ENCODE measurements around the gene CYB5B.

CYB5B gene

GRCh38 chr16:69486272-69486671 is 61.9 kb downstream of the CYB5B start:
- DNase-seq (ENCODE audit: insufficient read length, low spot score) (no peak), FAIRE-seq (no peak)
- no peak for TF ChIP-seq CTCF (IDR thresholded peaks at IDR 0.05; ENCODE audit: insufficient read depth, missing control alignments)

- DNase-seq (ENCODE audit: insufficient read length, low spot score) (no peak), FAIRE-seq (no peak)
- no peak for TF ChIP-seq CTCF (IDR thresholded peaks at IDR 0.05; ENCODE audit: insufficient read depth, missing control alignments)
Measured at GRCh38 chr16:69486724-69487123, 62.3 kb downstream of the CYB5B start.

- FAIRE-seq = no peak
- TF ChIP-seq CTCF (IDR thresholded peaks at IDR 0.05; ENCODE audit: insufficient read depth, missing control alignments) = no peak
- DNase-seq (ENCODE audit: insufficient read length, low spot score) = no peak
Measured at GRCh38 chr16:69490707-69491324, 66.4 kb downstream of the CYB5B start.

- TF ChIP-seq CTCF (IDR thresholded peaks at IDR 0.05; ENCODE audit: insufficient read depth, missing control alignments) = peak; percentile 14
- DNase-seq (ENCODE audit: insufficient read length, low spot score) (no peak), FAIRE-seq (no peak)
Measured at GRCh38 chr16:69494991-69495392, 70.6 kb downstream of the CYB5B start.

GRCh38 chr16:69495821-69496220 is 71.4 kb downstream of the CYB5B start:
- DNase-seq (ENCODE audit: insufficient read length, low spot score) (no peak), FAIRE-seq (no peak)
- TF ChIP-seq CTCF (IDR thresholded peaks at IDR 0.05; ENCODE audit: insufficient read depth, missing control alignments) = no peak

GRCh38 chr16:69496376-69496775 is 72.0 kb downstream of the CYB5B start:
- DNase-seq (ENCODE audit: insufficient read length, low spot score) (no peak), FAIRE-seq (no peak)
- no peak for TF ChIP-seq CTCF (IDR thresholded peaks at IDR 0.05; ENCODE audit: insufficient read depth, missing control alignments)

- DNase-seq (ENCODE audit: insufficient read length, low spot score) = no peak
- no peak for FAIRE-seq
- no peak for TF ChIP-seq CTCF (IDR thresholded peaks at IDR 0.05; ENCODE audit: insufficient read depth, missing control alignments)
Measured at GRCh38 chr16:69496896-69497295, 72.5 kb downstream of the CYB5B start.
